Lower leg skin (tissue), 4 donors: ENCODE measurements around the gene AJAP1. TPM values are rescaled to one million over a fixed set of nuclear protein-coding genes. Genes with fewer than 3 reads are reported as not detected.

Experiments
- DNase-seq, 2 donors: peaks; one replicate each; pipeline ENCODE4 v3.0.0-alpha.2; 2019; ENCODE audit warnings: low spot score in 2 of 2
- H3K4me3 ChIP-seq: fragments of 200-600 bp; sonication (generic); 2 replicates; pipeline ENCODE4 v1.5.1; 2017; ENCODE audit warnings: mild to moderate bottlenecking, low read depth; ENCODE audit not compliant: poor library complexity, severe bottlenecking
- POLR2A ChIP-seq, 2 donors: fragments of 450-650 bp; IDR thresholded peaks; one replicate each; pipeline ENCODE4 v1.6.1; 2016 to 2017; ENCODE audit warnings: antibody characterized with exemption in 2 of 2, mild to moderate bottlenecking in 1 of 2, moderate library complexity in 1 of 2
- WGBS, 2 donors: methylation state at CpG; one replicate each; pipeline ENCODE4 v1.1.5; 2018; 5-methylcytosine and 5-hydroxymethylcytosine counted together
- intact Hi-C: fragments of 100-400 bp; cut with DNase I; formaldehyde crosslinking; loops from one replicate; pipeline ENCODE4 v1.15.0; 2023; ENCODE audit warnings: low total_unique reads
- total RNA-seq, 4 donors: library from RNA; depleted of rRNA; stranded (reverse); fragments of >200 nt; gene quantifications; one replicate each; pipeline ENCODE4 v1.1.0, GENCODE V29; 2016
- TF ChIP-seq, protein P1 (sequence below), 3 donors: fragments of 450-650 bp; IDR thresholded peaks; one replicate each; pipeline ENCODE4 v1.5.1; 2016; ENCODE audit warnings: antibody characterized with exemption in 3 of 3, mild to moderate bottlenecking in 3 of 3, moderate library complexity in 2 of 3

Gene AJAP1
- total RNA-seq, 4 donors from 2014 or later = 0.69 to 1.7 (median 1.3) TPM

DNA sequence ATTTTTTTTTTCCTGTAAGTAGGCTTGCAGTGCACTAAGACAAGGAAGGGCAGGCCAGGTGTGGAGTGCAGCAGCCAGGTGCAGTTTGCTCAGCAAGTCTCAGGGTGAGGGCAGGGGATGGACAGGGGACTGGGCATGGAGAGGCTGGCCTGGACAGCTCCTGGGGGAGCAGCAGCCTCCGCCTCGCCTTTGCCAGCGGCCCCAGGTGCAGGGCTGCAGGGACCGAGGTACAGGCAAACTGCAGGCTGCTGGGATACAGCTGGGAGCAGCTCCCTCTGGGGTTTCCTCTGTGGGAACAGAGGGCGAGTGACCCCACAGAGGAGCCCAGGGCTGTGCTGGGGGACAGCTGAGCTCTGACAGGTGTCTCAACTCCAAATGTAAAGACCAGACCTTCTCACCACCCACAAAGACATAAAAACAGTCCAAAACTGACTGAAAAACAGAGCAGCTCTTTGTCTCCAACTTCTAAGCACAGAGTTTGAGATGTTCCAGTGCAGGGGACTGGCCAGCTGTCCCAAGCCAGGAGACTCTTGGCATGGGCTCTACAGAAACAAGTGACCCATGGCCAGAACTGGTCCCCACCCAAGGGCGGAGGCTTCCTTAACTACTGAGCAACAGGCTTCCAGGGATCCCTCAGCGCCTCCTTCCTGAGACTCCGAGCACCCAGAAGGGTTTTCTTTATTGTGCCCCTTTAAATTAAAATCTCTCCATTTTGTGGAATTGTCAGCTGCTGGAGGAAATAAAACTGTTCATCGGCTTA, 27.7 kb upstream of the AJAP1 start:
- H3K4me3 ChIP-seq = no peak overlapping the region
- DNase-seq = peak in 1 of 2 donors; percentile 27
- intact Hi-C loops = no loop called here
- WGBS, 2 donors = 84 to 88% methylated on average over 8 to 9 of the region's 9 CpGs
- TF ChIP-seq, protein P1, sequence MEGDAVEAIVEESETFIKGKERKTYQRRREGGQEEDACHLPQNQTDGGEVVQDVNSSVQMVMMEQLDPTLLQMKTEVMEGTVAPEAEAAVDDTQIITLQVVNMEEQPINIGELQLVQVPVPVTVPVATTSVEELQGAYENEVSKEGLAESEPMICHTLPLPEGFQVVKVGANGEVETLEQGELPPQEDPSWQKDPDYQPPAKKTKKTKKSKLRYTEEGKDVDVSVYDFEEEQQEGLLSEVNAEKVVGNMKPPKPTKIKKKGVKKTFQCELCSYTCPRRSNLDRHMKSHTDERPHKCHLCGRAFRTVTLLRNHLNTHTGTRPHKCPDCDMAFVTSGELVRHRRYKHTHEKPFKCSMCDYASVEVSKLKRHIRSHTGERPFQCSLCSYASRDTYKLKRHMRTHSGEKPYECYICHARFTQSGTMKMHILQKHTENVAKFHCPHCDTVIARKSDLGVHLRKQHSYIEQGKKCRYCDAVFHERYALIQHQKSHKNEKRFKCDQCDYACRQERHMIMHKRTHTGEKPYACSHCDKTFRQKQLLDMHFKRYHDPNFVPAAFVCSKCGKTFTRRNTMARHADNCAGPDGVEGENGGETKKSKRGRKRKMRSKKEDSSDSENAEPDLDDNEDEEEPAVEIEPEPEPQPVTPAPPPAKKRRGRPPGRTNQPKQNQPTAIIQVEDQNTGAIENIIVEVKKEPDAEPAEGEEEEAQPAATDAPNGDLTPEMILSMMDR (IDR thresholded peaks at IDR 0.05) = no peak
- TF ChIP-seq POLR2A (IDR thresholded peaks at IDR 0.05) = no peak

DNA sequence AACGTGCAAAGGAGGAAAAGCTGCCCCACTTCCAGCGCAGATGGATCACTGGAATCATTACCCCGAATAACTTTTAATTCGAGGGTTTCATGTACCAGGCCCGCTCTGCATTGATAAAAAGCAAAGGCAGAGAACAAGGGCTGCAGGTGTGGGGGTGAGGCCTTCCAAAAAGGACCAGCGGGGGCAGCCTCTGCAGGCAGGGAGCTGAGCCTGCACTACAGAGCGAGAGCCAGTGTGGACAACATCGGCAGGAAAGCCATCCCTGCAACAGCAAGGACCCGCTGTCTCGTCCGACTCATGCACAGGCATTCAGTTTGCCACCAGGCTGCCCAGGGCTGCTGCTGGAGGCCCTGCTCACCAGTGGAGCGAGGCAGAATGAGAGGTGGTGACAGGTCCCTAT, 27.1 kb upstream of the AJAP1 start:
- WGBS, 2 donors = 61 to 79% methylated on average over 12 of the region's 12 CpGs
- intact Hi-C loops = no loop called here
- no peak for TF ChIP-seq POLR2A (IDR thresholded peaks at IDR 0.05)
- TF ChIP-seq, protein P1 (IDR thresholded peaks at IDR 0.05) = no peak
- no peak overlapping the region for H3K4me3 ChIP-seq
- DNase-seq = no peak

DNA sequence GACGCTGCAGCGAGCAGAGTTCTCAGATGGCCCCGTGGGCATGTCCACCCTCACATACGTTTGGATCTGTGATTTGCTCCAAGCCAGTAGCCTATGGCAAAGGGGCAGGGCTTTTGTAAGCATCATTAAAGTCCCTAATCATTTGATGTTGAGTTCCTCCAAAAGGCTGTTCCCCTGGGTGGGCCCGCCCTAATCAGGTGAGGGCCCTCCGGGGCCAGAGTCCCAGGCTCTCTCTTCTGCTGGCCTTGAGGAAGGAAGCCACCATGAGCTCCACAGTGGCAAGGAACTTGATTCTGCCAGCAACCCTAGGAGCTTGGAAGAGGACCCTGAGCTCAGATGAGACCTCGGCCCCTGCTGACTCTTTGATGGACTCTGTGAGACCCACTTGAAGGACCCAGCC, 25.4 kb upstream of the AJAP1 start:
- WGBS, 2 donors = 85 to 87% methylated on average over 6 to 7 of the region's 7 CpGs
- H3K4me3 ChIP-seq = no peak overlapping the region
- DNase-seq = no peak
- TF ChIP-seq, protein P1 (IDR thresholded peaks at IDR 0.05) = no peak
- TF ChIP-seq POLR2A (IDR thresholded peaks at IDR 0.05) = no peak
- intact Hi-C loops = no loop called here

DNA sequence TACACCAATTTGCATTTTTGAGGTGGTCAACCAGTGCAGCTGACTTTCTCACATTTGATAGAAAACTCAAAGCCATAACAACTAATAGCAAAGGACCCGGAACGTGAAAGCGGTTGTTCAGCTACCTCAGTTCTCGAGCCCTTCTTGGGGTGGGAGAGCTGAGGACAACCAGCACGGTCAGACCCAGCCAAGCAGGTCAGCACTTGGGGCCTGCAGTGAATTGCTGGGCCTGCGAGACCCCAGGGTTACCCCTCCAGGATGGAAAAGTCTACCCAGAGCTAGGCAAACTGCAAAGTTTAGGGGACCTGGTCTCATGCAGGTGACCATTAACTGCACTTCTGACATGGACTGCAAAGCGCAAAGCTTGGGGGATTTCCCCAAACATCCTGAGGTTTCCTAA, 23.8 kb upstream of the AJAP1 start:
- H3K4me3 ChIP-seq = no peak overlapping the region
- TF ChIP-seq, protein P1 (IDR thresholded peaks at IDR 0.05) = no peak
- TF ChIP-seq POLR2A (IDR thresholded peaks at IDR 0.05) = no peak
- 56 to 78% methylated on average over 6 to 7 of the region's 7 CpGs for WGBS, 2 donors
- intact Hi-C loops = no loop called here
- no peak for DNase-seq

DNA sequence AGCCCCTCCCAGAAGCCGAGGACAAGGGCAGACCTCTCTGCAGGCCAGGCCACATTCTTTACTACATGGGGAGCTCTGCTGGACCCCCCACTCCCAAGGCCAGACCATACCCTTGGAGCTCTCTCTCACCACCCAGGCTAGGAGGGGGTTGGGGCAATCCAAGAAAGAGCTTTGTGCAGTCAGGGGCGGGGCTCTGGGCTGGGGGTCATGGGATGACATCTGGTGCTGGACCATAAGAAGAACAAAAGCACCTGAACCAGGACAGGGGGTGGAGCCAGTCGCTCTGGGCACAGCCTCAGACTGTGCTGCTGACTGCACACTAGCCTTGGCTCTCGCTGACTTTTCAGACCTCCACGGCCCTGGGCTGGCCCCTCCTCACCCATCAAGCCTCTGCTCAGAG, 23.1 kb upstream of the AJAP1 start:
- no peak for TF ChIP-seq POLR2A (IDR thresholded peaks at IDR 0.05)
- TF ChIP-seq, protein P1 (IDR thresholded peaks at IDR 0.05) = no peak
- no peak for DNase-seq
- no peak overlapping the region for H3K4me3 ChIP-seq
- intact Hi-C loops = no loop called here
- WGBS, 2 donors = 81 to 84% methylated on average over 4 to 5 of the region's 5 CpGs

DNA sequence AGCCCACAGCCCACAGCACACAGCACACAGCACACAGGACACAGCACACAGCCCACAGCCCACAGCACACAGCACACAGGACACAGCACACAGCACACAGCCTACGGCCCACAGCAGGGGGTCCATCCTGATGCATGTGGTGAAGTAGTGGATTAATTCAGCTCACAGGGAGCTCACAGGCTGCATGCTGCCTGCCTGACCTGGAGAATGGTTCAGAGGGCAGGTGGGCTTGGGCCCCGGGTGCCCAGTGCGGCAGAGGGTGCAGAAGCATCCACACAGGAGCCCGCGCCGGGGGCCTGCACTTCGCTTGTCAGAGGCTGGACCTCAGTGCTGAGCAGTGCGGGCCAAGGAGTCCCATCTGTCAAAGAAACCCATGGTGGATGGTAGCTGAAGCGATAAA, 21.1 kb upstream of the AJAP1 start:
- H3K4me3 ChIP-seq = no peak overlapping the region
- DNase-seq = no peak
- WGBS, 2 donors = 80 to 88% methylated on average over 9 of the region's 9 CpGs
- TF ChIP-seq, protein P1 (IDR thresholded peaks at IDR 0.05) = no peak
- TF ChIP-seq POLR2A (IDR thresholded peaks at IDR 0.05) = no peak
- intact Hi-C loops = no loop called here
